Measurements from ENCODE around the gene GCDH.
"Not testable (repeated sequence)": the region's sequence is repeated elsewhere in the genome, so short reads cannot be mapped to it uniquely, and the experiment has no call there.

Gene GCDH

DNA sequence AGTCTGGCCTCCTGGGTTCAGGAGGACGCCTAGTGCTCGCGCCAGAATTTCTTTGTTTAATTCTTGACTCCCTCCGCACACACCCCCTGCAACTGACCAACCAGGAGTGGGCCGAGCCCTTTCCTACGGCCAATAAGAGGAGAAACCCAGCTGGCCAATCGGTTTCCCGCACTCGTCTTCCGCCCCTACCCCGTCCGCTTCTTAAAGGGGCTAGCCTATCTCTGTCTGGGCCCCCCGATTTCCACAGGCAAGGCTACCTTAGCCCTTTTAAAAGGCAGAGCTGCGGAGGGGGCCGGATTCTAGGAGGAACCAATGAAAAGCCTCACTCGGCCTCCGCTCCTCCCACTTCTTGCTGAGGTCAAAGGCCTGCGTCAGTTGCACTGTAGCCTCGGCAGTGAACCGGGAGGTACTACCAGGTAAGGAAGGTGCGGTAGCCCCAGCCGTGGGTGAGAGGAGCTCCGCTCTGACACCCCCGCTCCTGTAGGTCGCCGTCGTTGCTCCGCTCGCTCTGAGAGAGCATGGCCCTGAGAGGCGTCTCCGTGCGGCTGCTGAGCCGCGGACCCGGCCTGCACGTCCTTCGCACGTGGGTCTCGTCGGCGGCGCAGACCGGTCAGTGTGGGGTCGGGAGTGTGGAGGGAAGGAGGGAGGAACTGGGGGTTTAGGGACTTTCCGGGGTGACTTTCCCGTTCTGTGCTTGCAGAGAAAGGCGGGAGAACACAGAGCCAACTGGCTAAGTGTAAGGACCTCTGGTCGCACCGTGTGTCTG is at the start of gene GCDH:
Gene GCDH, plus strand, starts transcription at position 374 of the 766 bp plus-strand sequence. Its CDS starts 145 bp downstream, at position 519.
- peak; percentile 98 for ATAC-seq

DNA sequence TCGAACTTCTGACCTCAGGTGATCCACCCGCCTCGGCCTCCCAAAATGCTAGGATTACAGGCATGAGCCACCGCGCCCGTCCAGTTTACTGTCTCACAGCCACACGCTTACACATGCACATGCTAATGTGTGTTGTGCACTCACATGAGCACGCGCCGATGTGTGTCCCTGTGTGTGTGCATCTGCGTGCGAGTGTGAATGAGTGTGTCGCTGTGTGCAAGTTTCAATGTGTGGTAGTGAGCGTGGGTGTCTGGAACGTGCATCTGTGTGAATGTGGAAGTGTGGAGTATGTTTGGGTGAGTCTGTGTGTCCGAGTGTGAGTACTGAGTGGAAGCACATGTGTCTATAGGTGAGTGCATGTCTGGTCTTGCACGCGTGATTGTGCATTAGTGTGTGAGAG is 48.4 kb upstream of the GCDH start:
- DNase-seq = no peak
- ATAC-seq = no peak

More for the DNA sequence above, at the start of gene GCDH:
- peak; percentile 94 for DNase-seq

DNA sequence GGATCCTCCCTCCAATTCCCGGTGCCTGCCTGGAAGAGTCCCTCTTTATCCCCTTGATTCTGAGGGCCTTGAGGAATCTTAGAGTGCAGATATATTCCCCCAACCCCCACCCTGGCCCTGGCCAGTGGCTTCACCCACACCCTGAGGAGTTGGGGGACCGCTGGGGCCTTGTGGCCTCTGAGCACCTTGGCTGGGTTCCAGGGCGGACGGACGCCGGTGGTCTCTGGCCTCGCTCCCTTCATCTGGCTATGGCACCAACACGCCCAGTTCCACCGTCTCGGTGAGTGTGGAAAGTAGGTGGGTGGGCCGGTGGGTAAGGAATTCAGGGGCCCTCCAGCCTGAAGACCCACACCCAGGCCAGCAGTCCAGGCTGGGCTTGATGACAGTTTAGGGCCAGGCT is 47.6 kb upstream of the GCDH start:
- no peak for DNase-seq
- no peak for ATAC-seq

DNA sequence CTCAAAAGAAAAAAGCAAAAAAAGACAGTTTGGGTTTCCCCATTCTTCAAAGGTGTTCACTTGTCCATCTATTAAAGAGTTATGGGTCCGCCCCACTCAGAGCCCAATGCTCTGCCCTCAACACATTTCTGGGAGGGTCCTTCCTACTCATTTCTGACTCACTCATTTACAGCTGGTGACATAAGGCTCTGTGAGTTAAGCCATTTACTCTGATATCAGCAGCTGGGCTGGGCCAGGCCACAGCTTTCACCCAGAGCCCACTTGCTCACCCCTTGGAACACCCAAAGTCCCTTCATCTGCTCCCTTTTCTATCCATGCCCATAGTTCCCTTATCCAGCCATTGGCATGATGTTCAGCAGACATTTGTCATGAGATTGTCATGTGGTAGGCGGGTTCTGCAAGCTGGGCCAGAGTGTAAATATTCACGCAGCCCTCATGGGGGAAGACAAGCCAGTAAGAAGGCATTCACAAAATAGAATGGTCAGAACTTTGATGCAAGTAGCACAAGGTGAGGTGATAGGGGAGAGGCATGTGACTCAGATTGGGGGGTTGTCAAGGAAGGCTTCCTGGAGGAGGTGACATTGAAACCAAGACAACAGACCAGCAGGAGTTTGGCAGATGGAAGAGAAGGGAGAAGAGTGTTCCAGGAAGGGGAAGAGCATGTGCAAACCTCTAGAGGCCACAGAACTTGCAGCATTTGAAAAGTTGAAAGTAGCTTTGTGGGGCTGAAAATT is 46.8 kb upstream of the GCDH start:
- DNase-seq = no peak

DNA sequence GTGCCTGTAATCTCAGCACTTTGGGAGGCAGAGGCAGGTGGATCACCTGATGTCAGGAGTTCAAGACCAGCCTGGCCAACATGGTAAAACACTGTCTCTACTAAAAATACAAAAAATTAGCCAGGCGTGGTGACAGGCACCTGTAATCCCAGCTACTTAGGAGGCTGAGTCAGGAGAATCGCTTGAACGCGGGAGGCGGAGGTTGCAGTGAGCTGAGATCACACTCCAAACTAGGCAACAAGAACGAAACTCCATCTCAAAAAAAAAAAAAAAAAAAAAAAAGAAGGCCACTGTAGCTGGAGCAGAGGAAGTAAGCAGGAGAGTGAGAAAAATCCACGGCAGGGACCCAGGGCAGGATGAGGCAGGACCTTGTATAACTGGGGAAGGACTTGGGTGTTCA is 44.3 kb upstream of the GCDH start:
- not testable (repeated sequence) for DNase-seq, ATAC-seq

More for the DNA sequence above, 46.8 kb upstream of the GCDH start:
- no peak for ATAC-seq

DNA sequence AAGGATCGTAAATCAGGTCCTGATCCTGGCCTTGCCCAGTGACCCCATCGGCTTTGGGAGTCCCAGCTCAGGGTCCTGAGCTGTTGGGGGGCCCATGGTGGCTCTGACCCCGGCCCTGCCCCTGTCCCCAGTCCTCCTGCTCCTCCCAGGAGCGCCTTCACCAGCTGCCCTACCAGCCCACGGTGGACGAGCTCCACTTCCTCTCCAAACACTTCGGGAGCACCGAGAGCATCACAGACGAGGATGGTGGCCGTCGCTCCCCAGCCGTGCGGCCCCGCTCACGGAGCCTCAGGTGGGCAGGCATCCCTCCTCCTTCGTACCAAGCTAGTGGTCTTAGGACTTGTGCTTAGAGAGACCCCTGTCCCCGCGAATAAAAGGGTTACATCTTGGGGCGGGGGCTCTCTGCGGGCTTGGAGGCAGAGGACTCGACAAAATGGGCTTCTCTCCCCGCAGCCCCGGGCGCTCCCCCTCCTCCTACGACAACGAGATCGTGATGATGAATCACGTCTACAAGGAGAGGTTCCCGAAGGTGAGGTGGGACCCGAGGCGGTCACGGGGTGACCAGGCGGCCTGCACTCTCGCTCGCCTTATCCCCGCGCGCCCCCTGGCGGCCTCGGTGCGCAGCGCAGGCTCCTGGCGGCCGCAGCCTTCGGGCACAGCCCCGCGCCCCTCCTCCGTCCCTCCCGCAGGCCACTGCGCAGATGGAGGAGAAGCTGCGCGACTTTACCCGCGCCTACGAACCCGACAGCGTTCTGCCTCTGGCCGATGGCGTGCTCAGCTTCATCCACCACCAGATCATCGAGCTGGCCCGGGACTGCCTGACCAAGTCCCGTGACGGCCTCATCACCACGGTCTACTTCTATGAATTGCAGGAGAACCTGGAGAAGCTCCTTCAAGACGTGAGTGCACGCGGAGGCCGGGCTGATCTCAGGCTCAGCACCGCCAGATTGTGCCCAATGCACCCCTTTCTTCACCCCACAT is 43.5 kb upstream of the GCDH start:
- DNase-seq (peak; percentile 95), ATAC-seq (peak; percentile 98)

DNA sequence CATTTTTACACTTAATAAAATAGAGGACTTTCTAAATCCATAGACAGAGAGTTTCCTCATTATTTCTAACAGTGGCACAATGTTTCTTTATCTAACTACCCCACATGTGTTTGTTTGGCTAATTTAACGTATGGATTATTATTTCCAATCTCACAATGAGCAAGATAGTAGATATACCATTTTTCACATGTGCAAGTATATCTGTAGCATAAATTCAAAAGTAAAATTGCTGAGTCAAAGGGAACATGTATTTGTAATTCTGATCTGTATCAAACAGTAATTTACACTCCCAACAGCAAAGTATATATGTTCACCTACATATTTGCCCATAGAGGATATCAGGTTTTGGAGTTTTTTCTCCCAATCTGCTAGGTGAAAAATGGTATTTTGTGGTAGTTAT is 34.3 kb upstream of the GCDH start:
- ATAC-seq (no peak), DNase-seq (no peak)

DNA sequence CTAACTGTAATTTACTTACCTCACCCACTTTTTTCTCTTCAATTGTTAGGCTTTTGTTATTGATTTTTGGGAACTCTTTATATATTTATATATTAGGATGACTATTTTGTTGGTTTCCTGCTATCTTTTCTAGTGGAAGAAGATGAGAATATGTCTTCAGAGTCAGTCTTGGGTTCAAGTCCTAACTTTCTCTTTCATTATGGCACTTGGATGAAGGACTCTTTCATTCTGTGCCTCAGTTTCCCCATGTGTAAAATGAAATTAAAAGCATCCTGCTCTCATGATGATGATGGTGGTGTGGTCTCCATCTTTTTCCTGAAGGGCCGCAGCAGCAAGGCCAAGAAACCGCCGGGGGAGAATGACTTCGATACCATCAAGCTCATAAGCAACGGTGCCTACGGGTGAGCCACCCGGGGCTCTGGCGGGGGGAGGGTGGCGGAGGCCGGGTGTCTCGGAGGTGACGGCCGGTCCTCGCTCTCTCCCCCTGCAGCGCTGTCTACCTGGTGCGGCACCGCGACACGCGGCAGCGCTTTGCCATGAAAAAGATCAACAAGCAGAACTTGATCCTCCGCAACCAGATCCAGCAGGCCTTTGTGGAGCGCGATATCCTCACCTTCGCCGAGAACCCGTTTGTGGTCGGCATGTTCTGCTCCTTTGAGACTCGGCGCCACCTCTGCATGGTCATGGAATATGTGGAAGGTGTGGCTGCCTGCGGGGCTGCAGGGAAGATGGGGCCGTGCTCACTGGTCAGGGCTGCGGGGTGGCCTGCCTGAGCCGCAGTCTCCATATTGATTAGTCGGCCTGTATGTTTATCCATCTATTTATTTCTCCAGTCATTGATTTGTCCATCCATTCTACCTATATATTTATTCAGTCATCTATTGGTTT is 32.7 kb upstream of the GCDH start:
- ATAC-seq = no peak
- no peak for DNase-seq

DNA sequence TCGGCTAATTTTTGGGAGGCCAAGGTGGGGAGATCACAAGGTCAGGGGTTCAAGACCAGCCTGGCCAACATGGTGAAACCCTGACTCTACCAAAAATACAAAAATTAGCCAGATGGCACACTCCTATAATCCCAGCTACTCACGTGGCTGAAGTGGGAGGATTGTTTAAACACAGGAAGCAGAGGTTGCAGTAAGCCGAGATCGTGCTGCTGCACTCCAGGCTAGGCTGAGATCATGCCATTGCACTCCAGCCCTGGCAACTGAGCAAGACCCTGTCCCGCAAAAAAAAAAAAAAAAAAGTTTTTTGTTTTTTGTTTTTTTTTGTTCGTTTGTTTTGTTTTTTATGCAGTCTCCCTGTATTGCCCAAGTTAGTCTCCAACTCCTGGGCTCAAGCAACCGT is 31.4 kb upstream of the GCDH start:
- no peak for ATAC-seq
- DNase-seq = no peak

DNA sequence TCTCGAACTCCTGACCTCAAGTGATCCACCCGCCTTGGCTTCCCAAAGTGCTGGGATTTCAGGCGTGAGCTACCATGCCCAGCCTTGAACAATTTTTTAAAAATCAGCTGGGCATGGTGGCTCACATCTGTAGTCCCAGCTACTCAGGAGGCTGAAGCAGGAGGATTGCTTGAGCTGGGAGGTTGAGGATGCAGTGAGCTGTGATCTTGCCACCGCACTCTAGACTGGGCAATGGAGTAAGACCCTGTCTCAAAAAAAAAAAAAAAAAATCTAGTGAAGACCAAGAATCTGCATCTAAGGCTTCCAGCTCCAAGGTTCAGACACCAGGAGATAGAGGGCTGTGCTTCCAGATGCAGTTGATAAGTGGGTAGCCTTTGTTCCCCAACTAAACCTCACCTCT is 26.8 kb upstream of the GCDH start:
- ATAC-seq (no peak), DNase-seq (no peak)

DNA sequence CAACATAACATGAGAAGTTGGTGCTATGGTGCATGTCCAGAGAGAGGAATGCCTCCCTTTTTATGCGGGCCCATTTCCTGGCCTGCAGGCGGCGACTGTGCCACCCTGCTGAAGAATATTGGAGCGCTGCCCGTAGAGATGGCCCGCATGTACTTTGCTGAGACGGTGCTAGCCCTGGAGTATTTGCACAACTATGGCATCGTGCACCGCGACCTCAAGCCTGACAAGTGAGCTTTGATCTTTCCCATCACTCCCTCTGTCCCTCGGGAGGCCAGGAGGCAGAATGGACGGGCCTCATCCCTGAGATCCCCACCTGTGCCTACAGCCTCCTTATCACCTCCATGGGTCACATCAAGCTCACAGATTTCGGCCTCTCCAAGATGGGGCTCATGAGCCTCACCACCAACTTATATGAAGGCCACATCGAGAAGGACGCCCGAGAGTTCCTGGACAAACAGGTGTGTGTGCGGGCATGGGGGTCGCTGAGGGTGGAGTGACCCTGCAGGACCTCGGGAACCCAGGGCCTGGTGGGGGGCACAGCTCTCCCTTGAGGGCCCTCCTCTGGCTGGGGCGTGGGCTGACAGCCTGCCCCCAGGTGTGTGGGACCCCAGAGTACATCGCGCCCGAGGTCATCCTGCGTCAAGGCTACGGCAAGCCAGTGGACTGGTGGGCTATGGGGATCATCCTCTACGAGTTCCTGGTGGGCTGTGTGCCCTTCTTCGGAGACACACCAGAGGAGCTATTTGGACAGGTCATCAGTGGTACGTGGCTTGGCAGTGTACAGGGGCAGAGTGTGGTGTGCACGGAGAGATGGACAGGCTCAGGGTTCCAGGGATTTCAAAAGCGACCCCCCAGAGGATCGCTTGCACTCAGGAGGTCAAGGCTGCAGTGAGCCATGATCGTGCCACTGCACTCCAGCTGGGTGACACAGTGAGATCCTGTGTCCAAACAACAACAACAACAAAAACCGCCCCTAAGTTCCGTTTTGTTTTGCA is 25.9 kb upstream of the GCDH start:
- ATAC-seq (no peak), DNase-seq (no peak)

DNA sequence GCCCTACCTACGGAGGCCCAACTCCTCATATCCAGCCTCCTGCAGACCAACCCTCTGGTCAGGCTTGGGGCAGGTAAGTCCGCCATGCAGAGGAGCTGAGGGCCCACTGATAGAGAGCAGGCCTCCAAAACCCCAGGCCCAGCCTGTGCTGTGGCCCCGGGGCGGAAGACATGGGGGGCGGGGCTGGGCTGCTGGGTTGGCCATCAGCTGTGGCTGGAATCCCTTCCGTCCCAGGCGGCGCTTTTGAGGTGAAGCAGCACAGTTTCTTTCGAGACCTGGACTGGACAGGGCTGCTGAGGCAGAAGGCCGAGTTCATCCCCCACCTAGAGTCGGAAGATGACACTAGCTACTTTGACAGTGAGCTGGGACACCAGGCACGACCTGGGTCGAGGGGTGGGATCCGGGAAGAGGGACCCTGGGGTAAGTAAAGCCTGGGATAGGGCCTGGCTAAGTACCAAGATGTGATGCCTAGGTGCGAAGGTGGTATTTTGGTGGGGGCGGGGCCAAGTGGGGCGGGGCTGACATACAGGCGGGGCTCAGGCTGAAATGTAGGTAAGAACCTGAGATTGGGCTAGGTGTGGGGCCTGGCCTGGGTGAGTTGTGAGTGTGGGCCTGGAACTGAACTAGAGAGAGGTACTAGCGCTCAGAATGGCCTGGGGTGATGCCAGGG is 25.1 kb upstream of the GCDH start:
- ATAC-seq (no peak), DNase-seq (no peak)

DNA sequence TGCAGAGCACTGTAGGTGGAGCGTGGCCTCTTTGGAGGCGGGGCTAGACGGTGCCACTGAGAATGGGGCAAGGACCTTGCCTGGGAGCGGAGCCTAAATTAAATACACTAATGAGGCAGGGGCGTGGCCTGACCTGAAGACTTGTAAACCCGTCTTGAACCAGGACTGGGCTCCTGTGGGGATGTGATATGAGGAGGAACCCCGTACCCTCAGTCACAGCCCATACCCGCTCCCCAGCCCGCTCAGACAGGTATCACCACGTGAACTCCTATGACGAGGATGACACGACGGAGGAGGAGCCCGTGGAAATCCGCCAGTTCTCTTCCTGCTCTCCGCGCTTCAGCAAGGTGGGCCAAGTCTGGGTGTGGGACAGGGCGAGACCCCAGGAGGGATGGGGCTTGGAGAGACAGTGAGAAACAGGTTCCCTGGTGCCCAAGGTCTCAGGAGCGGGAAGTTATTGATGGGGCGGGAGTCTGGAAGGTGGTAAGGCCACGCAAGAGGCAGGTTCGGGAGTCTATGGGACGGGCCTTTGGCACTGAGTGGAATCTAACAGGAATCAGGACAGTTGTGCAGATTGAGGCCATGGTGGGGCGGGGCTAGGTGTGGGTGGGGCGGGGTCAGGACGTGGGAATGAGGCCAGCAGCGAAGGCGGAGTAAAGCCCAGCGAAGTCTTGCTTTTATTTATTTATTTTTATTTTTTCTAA is 24.4 kb upstream of the GCDH start:
- ATAC-seq (no peak), DNase-seq (no peak)

DNA sequence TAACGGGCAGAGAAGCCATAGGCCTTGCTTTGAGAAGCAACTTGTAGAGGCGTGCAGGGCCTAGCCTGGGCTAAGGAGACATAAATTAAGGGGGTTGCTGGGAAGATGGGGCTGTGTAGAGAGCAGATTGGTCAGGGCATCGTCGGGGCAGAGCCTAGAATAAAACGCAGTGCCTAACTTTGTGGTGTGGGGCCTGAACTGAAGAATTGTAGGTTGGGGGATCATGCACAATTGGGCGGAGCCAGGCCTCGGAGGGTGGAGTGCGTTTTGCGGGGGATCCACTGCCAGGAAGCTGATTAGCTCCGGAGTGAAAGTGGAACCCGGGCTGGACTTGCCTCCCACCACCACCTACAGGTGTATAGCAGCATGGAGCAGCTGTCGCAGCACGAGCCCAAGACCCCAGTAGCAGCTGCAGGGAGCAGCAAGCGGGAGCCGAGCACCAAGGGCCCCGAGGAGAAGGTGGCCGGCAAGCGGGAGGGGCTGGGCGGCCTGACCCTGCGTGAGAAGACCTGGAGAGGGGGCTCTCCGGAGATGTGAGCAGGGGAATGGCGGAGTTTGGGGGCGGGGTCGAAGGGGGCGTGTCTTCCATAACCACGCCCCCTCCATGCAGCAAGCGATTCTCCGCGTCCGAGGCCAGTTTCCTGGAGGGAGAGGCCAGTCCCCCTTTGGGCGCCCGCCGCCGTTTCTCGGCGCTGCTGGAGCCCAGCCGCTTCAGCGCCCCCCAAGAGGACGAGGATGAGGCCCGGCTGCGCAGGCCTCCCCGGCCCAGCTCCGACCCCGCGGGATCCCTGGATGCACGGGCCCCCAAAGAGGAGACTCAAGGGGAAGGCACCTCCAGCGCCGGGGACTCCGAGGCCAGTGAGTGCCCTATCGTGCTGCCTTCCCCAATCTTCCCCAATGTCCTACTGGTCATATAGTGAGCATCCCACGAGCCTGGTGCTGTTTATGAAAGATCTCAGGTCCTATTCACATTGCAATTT is 23.6 kb upstream of the GCDH start:
- DNase-seq (peak; percentile 81), ATAC-seq (peak; percentile 71)

DNA sequence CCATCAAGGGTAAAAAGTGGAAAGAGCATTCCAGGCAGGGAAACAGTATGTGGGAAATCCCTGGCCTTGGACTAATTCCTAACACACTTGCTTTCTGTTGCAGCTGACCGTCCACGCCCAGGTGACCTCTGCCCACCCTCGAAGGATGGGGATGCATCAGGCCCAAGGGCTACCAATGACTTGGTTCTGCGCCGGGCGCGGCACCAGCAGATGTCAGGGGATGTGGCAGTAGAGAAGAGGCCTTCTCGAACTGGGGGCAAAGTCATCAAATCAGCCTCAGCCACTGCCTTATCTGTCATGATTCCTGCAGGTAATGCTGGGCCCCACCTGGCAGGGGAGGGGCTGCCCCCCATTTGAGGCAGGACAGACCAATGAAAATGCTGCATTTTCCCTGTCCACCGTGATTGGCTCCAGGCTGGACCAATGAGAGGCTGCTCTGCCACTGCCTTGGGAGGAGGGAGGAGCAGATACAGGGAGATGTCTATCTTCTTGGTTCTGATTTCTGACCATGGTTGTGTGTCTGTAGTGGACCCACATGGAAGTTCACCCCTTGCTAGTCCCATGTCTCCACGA is 22.3 kb upstream of the GCDH start:
- no peak for ATAC-seq
- DNase-seq = peak; percentile 38

DNA sequence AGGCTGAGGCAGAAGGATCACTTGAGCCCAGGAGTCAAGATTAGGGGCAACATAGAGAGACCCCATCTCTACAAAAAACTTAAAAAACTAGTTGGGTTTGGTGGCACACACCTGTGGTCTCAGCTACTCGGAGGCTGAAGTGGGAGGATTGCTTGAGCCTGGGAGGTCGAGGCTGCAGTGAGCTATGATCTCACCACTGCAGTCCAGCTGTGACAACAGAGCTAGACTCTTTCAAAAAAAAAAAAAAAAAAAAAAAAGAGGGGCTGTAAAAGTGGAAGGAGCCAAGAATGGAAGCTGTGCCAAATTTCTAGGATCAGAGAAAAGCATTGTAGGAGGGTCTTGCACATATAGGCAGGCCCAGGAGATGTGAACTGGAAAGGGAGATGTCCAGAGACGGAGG is 19.3 kb upstream of the GCDH start:
- DNase-seq (no peak), ATAC-seq (no peak)

DNA sequence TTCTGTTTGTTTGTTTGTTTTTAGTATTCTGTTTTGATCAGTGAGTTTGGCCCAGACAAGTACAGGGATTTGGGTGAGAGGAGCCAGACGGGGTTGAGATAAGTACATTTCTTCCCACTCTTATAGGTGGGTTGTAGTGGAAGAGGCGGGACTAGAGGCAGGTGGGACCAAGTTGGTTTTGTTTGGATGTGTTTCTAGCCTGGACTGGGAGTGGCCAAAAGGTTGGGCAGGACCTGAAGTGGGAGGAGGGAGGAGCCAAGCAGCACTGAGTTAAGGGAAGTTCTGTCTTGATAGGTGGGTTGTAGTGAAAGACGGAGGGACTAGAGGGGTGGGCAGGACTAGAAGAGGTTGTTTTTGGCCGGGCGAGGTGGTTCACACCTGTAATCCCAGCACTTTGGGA is 18.7 kb upstream of the GCDH start:
- ATAC-seq = no peak
- no peak for DNase-seq
